GM06990 (cell line): ENCODE results near the gene GLI2.

Experiments
- DNase-seq: peaks from one replicate; pipeline ENCODE4 v3.0.0-alpha.2; 2011; ENCODE audit not compliant: insufficient read length; ENCODE audit errors: extremely low read depth
- H3K27me3 ChIP-seq: replicated peaks from 2 replicates; pipeline ENCODE4 v1.6.0; 2011; ENCODE audit warnings: low read length; ENCODE audit not compliant: control insufficient read depth, insufficient read depth
- H3K36me3 ChIP-seq: 2 replicates; pipeline ENCODE4 v1.5.1; 2011; ENCODE audit warnings: low read length; ENCODE audit not compliant: control insufficient read depth, insufficient read depth
- H3K4me3 ChIP-seq: replicated peaks from 2 replicates; pipeline ENCODE4 v1.5.1; 2011; ENCODE audit warnings: low read depth, mild to moderate bottlenecking, control low read depth, low read length
- TF ChIP-seq, protein P1 (sequence below): IDR thresholded peaks from 2 replicates; pipeline ENCODE4 v1.5.1; 2011; ENCODE audit warnings: low read length, control low read depth, mild to moderate bottlenecking, inconsistent platforms; ENCODE audit not compliant: insufficient read depth, poor library complexity, severe bottlenecking

Gene GLI2

DNA sequence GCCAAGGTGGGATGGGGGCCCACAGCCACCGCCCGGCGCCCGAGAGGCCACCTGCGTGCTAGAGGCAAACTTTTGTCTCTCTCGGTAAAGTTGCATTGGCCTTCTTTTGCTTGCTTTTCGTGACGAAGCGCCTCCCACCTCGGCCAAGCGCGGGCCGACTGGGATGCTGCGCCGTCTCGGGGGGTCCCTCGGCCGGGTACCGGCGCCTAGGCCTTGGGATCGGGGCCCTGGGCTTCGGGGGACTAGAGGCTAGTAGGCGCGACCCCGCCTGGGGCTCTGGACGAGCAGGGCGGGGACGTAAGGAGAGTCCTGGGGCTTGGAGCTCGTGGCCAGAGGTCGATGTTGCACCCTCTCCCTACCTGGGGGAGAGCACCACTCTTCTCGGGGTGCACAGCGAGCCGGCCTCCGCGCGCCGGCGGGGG, 545 bp downstream of the GLI2 start:
- no peaks in the 10 kb centered on the region for H3K36me3 ChIP-seq
- no peak for DNase-seq
- H3K4me3 ChIP-seq: no peak overlapping the region; the same call in 1 of the 2 replicates
- peaks cover 4% of the 10 kb centered on the region for H3K27me3 ChIP-seq
- TF ChIP-seq, protein P1, sequence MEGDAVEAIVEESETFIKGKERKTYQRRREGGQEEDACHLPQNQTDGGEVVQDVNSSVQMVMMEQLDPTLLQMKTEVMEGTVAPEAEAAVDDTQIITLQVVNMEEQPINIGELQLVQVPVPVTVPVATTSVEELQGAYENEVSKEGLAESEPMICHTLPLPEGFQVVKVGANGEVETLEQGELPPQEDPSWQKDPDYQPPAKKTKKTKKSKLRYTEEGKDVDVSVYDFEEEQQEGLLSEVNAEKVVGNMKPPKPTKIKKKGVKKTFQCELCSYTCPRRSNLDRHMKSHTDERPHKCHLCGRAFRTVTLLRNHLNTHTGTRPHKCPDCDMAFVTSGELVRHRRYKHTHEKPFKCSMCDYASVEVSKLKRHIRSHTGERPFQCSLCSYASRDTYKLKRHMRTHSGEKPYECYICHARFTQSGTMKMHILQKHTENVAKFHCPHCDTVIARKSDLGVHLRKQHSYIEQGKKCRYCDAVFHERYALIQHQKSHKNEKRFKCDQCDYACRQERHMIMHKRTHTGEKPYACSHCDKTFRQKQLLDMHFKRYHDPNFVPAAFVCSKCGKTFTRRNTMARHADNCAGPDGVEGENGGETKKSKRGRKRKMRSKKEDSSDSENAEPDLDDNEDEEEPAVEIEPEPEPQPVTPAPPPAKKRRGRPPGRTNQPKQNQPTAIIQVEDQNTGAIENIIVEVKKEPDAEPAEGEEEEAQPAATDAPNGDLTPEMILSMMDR: no peak

DNA sequence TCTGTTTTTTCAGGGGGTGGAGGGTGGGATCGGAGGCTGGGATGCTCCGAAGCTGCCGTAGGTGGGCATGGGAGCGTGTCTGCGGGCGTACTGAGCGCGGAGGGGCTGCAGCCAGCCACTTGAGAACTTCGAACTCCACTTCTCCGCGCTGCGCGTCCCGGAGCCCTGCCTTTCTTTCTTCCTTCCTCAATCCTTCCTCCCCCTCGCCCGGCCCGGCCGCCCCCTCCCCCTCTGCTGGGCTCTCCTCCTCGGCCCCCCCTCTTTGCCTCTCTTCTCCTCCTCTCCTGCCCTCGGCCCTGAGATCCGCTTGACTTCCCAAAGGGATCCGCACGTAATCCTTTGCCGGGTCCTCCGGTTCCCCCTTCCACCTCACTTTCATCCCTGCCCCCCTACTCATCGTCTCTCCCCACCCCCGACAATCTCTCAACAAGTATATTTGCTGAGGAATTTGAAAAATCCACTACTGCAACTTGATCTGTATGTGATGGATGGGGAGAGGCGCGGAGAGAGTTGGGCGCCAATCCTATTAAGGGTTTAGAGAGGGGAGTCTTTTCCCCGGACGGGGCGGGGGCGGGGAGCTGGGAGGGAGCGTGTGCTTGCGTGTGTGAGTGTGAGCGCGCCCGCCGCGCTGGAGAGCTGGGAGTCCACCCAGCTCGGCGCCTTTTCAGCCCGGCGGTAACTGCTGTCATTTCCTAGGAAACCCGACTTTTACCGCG, 1.1 kb downstream of the GLI2 start:
- Histone ChIP-seq H3K27me3 (peaks cover 4% of the 10 kb centered on the region), H3K4me3 (no peak overlapping the region), H3K36me3 (no peaks in the 10 kb centered on the region)
- no peak for DNase-seq
- TF ChIP-seq, protein P1: no peak

DNA sequence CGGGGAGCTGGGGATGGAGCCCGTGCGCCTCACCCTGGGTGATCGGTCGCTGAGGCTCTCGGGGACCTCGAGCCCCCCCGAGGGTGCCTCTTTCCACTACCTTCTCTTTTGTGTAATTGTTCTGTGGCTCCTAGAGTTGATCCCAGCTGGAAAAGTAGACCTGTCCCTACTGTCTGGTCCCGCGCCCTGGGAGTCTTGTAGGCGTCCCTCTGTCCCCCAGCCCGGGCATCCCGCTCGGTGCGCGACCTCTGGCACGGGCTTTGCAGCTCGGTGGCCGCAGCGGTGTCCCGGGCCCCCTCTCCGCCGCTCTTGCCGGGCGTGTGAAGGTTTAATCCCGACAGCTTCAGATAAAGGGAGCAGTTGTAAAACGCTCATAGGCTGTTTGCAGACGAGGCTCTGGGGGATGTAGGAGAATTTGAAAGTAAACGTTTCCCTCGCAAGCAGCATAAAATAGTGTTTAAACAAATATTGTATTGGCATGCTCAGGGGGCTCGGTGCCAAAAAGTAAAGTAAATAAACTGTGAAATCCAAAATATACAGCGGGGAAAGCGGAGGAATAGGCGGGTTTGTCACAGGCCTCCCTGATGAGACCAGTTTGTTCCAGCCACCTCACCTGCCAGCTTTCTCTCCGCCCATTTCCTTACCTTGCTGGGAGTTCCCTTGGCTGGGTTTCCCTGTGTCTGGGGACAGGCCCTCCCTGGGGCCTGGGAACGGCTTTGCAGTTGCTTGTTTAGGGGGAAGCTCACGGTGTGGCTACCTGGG, 1.9 kb downstream of the GLI2 start:
- Histone ChIP-seq H3K36me3 (no peaks in the 10 kb centered on the region), H3K27me3 (peaks cover 2% of the 10 kb centered on the region; the same call in 1 of the 2 replicates), H3K4me3 (no peak overlapping the region)
- no peak for DNase-seq
- TF ChIP-seq, protein P1: no peak

DNA sequence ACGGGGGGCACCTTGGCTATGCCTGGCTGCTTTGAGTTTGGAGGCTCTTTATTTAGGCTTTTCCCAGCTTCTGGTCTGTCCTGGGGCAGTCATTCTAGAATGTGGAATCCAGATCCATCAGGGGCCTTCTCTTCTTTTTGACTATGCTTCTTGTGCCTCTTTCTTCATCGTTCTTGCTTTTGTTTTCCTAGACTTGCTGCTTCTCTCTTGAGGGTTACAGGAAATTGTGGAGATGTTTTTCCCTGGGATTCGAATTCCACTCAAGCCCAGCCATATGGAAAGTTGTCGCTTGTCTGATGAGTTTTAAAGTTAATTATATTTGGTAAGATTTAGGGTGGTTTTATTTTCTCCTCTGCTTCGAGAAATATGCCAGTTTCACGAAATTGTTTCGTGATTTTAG, 2.4 kb downstream of the GLI2 start:
- peaks cover 2% of the 10 kb centered on the region; the same call in 1 of the 2 replicates for H3K27me3 ChIP-seq
- H3K4me3 ChIP-seq: no peak overlapping the region
- TF ChIP-seq, protein P1: no peak
- no peak for DNase-seq
- H3K36me3 ChIP-seq: no peaks in the 10 kb centered on the region

DNA sequence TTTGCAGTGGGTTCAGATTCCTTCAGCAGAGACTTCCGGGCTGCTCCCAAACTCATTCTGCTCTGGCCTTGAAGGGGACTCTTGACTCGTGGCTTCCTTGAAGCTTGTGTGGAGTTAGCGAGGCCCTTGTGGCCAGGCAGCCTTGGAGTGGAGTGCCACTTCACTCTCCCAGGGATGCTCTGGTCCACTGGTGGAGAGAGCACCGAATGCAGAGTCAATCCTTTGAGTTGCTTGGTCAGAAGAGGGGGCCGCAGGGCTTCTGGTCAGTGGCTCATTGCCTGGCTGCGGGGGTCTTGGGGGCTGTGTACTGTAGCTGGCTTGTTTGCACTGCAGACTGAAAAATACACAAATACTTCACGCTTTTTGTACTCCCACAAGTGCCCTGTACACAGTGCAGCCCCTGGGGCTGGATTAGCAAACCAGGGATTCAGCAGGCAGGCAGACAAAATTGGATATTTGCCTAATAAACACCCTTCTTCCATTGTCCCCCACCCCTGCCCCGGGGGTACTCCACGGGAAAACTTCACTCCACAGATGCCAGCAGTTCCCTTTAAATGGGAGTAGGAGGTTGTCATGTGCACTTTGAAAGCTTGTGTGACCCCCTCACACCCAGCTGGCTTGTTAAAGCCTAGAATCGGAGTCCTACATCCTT, 3.2 kb downstream of the GLI2 start:
- H3K4me3 ChIP-seq: no peak overlapping the region
- TF ChIP-seq, protein P1: no peak
- peaks cover 3% of the 10 kb centered on the region; the same call in 1 of the 2 replicates for H3K27me3 ChIP-seq
- no peaks in the 10 kb centered on the region for H3K36me3 ChIP-seq
- DNase-seq: no peak
